ENCODE data around the gene CHMP3. TPM values are rescaled to one million over a fixed set of nuclear protein-coding genes. Genes with fewer than 3 reads are reported as not detected.

The CHMP3 gene
- total RNA-seq (2014; rRNA removed) (54.4 and 96.1 TPM in 2 replicates), Bru-seq, nascent RNA (percentile 92 among the genes with signal in this experiment), BruChase-seq, experiment 1, labeled RNA remaining after a 6-hour chase (percentile 96 among the genes with signal in this experiment), BruChase-seq, experiment 2, labeled RNA remaining after a 2-hour chase (percentile 97 among the genes with signal in this experiment)
- long read RNA-seq, transcript CHMP3-203 (5 exons, 1,099 nt), result minor isoform, 10 of 166 reads
- long read RNA-seq, transcript CHMP3-201 (6 exons, 3,171 nt), result major isoform, 102 of 166 reads
- long read RNA-seq, partial matches to known transcripts, result 10 of 166 reads
- long read RNA-seq, other reads (novel, unspliced or antisense), result 44 of 166 reads

GRCh38 chr2:86562922-86563649 is at the start of gene CHMP3:
CHMP3 (minus strand) TSS chr2:86563443; CDS start chr2:86563348, 95 bp downstream.
- intact Hi-C loops (cut with micrococcal nuclease), result loop anchor here (2.0 to 5.0 kb wide), 3 partner anchors 46 to 122 kb away; partner anchors contain the start of genes KDM3A and RNF103
- Histone ChIP-seq H4K20me1 (ENCODE audit: low read length) (no peaks in the 10 kb centered on the region), H3K4me2 (ENCODE audit: low read length) (peak within 1 kb of the TSS; percentile 94), H3K27ac (ENCODE audit: low read length) (peak within 1 kb of the TSS; percentile 93), H3K36me3 (ENCODE audit: low read depth, low read length) (no peaks in the 10 kb centered on the region), H3K27me3 (ENCODE audit: low read length) (no peaks in the 10 kb centered on the region), H3K4me1 (ENCODE audit: insufficient read depth, low read length) (peaks cover 23% of the 10 kb centered on the region), H3F3A (ENCODE audit: low read length, unreplicated experiment) (no peaks in the 10 kb centered on the region), H2AFZ (ENCODE audit: low read length) (peak within 1 kb of the TSS; percentile 91), H3K79me2 (ENCODE audit: low read length) (peaks cover 46% of the 10 kb centered on the region), H3K9ac (ENCODE audit: low read length) (peak within 1 kb of the TSS; percentile 97), H3K9me2 (replicated peaks; ENCODE audit: low read length) (no peaks in the 10 kb centered on the region), H3K9me3 (ENCODE audit: low read length) (no peaks in the 10 kb centered on the region), H3K4me3 (ENCODE audit: low read length) (peak within 1 kb of the TSS; percentile 89)
- peak; percentile 84 for ATAC-seq
- ChIA-PET POLR2A (ENCODE audit: unreplicated experiment) (no interaction called here), CTCF (no interaction called here)
- TF ChIP-seq EZH2 (IDR thresholded peaks at IDR 0.05; ENCODE audit: low read length, unreplicated experiment), result no peak
- TF ChIP-seq, protein P1, sequence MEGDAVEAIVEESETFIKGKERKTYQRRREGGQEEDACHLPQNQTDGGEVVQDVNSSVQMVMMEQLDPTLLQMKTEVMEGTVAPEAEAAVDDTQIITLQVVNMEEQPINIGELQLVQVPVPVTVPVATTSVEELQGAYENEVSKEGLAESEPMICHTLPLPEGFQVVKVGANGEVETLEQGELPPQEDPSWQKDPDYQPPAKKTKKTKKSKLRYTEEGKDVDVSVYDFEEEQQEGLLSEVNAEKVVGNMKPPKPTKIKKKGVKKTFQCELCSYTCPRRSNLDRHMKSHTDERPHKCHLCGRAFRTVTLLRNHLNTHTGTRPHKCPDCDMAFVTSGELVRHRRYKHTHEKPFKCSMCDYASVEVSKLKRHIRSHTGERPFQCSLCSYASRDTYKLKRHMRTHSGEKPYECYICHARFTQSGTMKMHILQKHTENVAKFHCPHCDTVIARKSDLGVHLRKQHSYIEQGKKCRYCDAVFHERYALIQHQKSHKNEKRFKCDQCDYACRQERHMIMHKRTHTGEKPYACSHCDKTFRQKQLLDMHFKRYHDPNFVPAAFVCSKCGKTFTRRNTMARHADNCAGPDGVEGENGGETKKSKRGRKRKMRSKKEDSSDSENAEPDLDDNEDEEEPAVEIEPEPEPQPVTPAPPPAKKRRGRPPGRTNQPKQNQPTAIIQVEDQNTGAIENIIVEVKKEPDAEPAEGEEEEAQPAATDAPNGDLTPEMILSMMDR (conservative IDR thresholded peaks at IDR 0.05; ENCODE audit: low read depth, low read length), result no peak
- no peak for TF ChIP-seq EZH2phosphoT487 (IDR thresholded peaks at IDR 0.05; ENCODE audit: borderline replicate concordance, low read length)
- BruUV-seq (replicated peaks), result TSS peak; percentile 68
- peak; percentile 98 for DNase-seq

GRCh38 chr2:86610871-86611270 is 47.6 kb upstream of the CHMP3 start:
- H3K27me3 ChIP-seq (ENCODE audit: low read length), result no peaks in the 10 kb centered on the region
- no peak overlapping the region for H3K9ac ChIP-seq (ENCODE audit: low read length)
- intact Hi-C loops (cut with micrococcal nuclease), result no loop called here
- DNase-seq, result no peak
- H3K9me2 ChIP-seq (replicated peaks; ENCODE audit: low read length), result no peaks in the 10 kb centered on the region
- BruUV-seq (replicated peaks), result no TSS peak
- no peaks in the 10 kb centered on the region for H3K79me2 ChIP-seq (ENCODE audit: low read length)
- no peaks in the 10 kb centered on the region for H3K9me3 ChIP-seq (ENCODE audit: low read length)
- H4K20me1 ChIP-seq (ENCODE audit: low read length), result no peaks in the 10 kb centered on the region
- no peak overlapping the region for H2AFZ ChIP-seq (ENCODE audit: low read length)
- CTCF ChIA-PET, result no interaction called here
- no peak for TF ChIP-seq EZH2 (IDR thresholded peaks at IDR 0.05; ENCODE audit: low read length, unreplicated experiment)
- TF ChIP-seq EZH2phosphoT487 (IDR thresholded peaks at IDR 0.05; ENCODE audit: borderline replicate concordance, low read length), result no peak
- TF ChIP-seq, protein P1 (conservative IDR thresholded peaks at IDR 0.05; ENCODE audit: low read depth, low read length), result no peak
- H3K4me3 ChIP-seq (ENCODE audit: low read length), result no peak overlapping the region
- POLR2A ChIA-PET (ENCODE audit: unreplicated experiment), result no interaction called here
- H3K4me2 ChIP-seq (ENCODE audit: low read length), result no peak overlapping the region
- no peaks in the 10 kb centered on the region for H3K4me1 ChIP-seq (ENCODE audit: insufficient read depth, low read length)
- no peak for ATAC-seq
- no peak overlapping the region for H3K27ac ChIP-seq (ENCODE audit: low read length)
- no peaks in the 10 kb centered on the region for H3F3A ChIP-seq (ENCODE audit: low read length, unreplicated experiment)
- H3K36me3 ChIP-seq (ENCODE audit: low read depth, low read length), result peaks cover 2% of the 10 kb centered on the region; the same call in 1 of the 2 replicates

All from PC-3 (cell line).